ENCODE results near the gene OFD1. TPM values are rescaled to one million over a fixed set of nuclear protein-coding genes. Genes with fewer than 3 reads are reported as not detected.

Gene OFD1
- total and polyA plus RNA-seq, 8 donors = 19.1 to 79.1 (median 59.4) TPM

- Histone ChIP-seq H3K4me1 (no peaks in the 10 kb centered on the region), H3K4me3 (no peak overlapping the region), H3K9me3 (no peaks in the 10 kb centered on the region), H3K36me3 (peaks cover 0 to 18% of the 10 kb centered on the region in 2 donors), H3K27me3 (no peaks in the 10 kb centered on the region), H3K27ac (no peak overlapping the region)
- no peak for DNase-seq
- no peak for TF ChIP-seq CTCF (IDR thresholded peaks at IDR 0.05)
- no peak for ATAC-seq
- intact Hi-C loops (cut with DNase I) = no loop called here
Observed at GRCh38 chrX:13752646-13753045, 18.1 kb downstream of the OFD1 start.

GRCh38 chrX:13754765-13755164 lies 20.2 kb downstream of the OFD1 start:
- DNase-seq (no peak), ATAC-seq (no peak)
- no peak for TF ChIP-seq CTCF (IDR thresholded peaks at IDR 0.05)
- Histone ChIP-seq H3K4me3 (no peak overlapping the region), H3K4me1 (peaks cover 0 to 2% of the 10 kb centered on the region in 2 donors), H3K27me3 (no peaks in the 10 kb centered on the region), H3K36me3 (peaks cover 0 to 11% of the 10 kb centered on the region in 2 donors), H3K9me3 (no peaks in the 10 kb centered on the region), H3K27ac (no peak overlapping the region)
- intact Hi-C loops (cut with DNase I) = no loop called here

- DNase-seq (no peak), ATAC-seq (no peak)
- H3K4me3 ChIP-seq = no peak overlapping the region
- peaks cover 0 to 13% of the 10 kb centered on the region in 2 donors for H3K36me3 ChIP-seq
- H3K27ac ChIP-seq = no peak overlapping the region
- no peaks in the 10 kb centered on the region for H3K27me3 ChIP-seq
- intact Hi-C loops (cut with DNase I) = no loop called here
- TF ChIP-seq CTCF (IDR thresholded peaks at IDR 0.05) = no peak
- no peaks in the 10 kb centered on the region for H3K9me3 ChIP-seq
- peaks cover 0 to 6% of the 10 kb centered on the region in 2 donors for H3K4me1 ChIP-seq
Observed at GRCh38 chrX:13755254-13755653, 20.7 kb downstream of the OFD1 start.

- no peak for DNase-seq
- peaks cover 0 to 20% of the 10 kb centered on the region in 2 donors for H3K36me3 ChIP-seq
- no peak overlapping the region for H3K27ac ChIP-seq
- no peak for TF ChIP-seq CTCF (IDR thresholded peaks at IDR 0.05)
- ATAC-seq = no peak
- H3K27me3 ChIP-seq = no peaks in the 10 kb centered on the region
- no peaks in the 10 kb centered on the region for H3K9me3 ChIP-seq
- peaks cover 0 to 8% of the 10 kb centered on the region in 2 donors for H3K4me1 ChIP-seq
- intact Hi-C loops (cut with DNase I) = no loop called here
- H3K4me3 ChIP-seq = no peak overlapping the region
Observed at GRCh38 chrX:13756381-13756780, 21.8 kb downstream of the OFD1 start.

GRCh38 chrX:13759152-13759718 lies 24.7 kb downstream of the OFD1 start:
- intact Hi-C loops (cut with DNase I) = no loop called here
- H3K4me3 ChIP-seq = no peak overlapping the region
- TF ChIP-seq CTCF (IDR thresholded peaks at IDR 0.05) = no peak
- H3K4me1 ChIP-seq = peaks cover 0 to 12% of the 10 kb centered on the region in 2 donors
- peaks cover 0 to 20% of the 10 kb centered on the region in 2 donors for H3K36me3 ChIP-seq
- H3K27me3 ChIP-seq = no peaks in the 10 kb centered on the region
- H3K27ac ChIP-seq = peak overlapping the region in 1 of 2 donors; percentile 68
- ATAC-seq (no peak), DNase-seq (no peak)
- no peaks in the 10 kb centered on the region for H3K9me3 ChIP-seq
